ENCODE results near the gene TMEM156. TPM values are rescaled to one million over a fixed set of nuclear protein-coding genes. Genes with fewer than 3 reads are reported as not detected.
"Not testable (repeated sequence)": the region's sequence is repeated elsewhere in the genome, so short reads cannot be mapped to it uniquely, and the experiment has no call there.

Gene TMEM156
- total RNA-seq, 6 experiments from 2014 or later = 0.29 to 2.8 (median 1.2) TPM; not detected in 1

GRCh38 chr4:38968668-38969067 is 63.5 kb downstream of the TMEM156 start:
- no peaks in the 10 kb centered on the region for H3K27me3 ChIP-seq
- TF ChIP-seq CTCF (IDR thresholded peaks at IDR 0.05) (no peak), POLR2A (IDR thresholded peaks at IDR 0.05) (no peak)
- H3K27ac ChIP-seq = no peak overlapping the region
- DNase-seq = no peak
- intact Hi-C loops (cut with DNase I) = no loop called here
- no peaks in the 10 kb centered on the region for H3K9me3 ChIP-seq
- WGBS (ENCODE audit: insufficient coverage, low coverage, low lambda C conversion rate, missing lambda C conversion rate) = 23% methylated on average over 5 of the region's 5 CpGs
- H3K4me1 ChIP-seq = peaks cover 0 to 17% (median 5%) of the 10 kb centered on the region in 4 donors
- H3K36me3 ChIP-seq = no peaks in the 10 kb centered on the region
- ATAC-seq = peak in 3 of 4 donors; percentile 28 to 58 (median 33)
- H3K4me3 ChIP-seq = no peak overlapping the region

- DNase-seq (no peak), ATAC-seq (peak in 2 of 4 donors; percentile 34 to 44)
- Histone ChIP-seq H3K4me3 (no peak overlapping the region), H3K27ac (peak overlapping the region in 2 of 3 donors; percentile 13 to 74), H3K9me3 (no peaks in the 10 kb centered on the region), H3K4me1 (peaks cover 0 to 17% (median 5%) of the 10 kb centered on the region in 4 donors), H3K27me3 (no peaks in the 10 kb centered on the region), H3K36me3 (no peaks in the 10 kb centered on the region)
- WGBS (ENCODE audit: insufficient coverage, low coverage, low lambda C conversion rate, missing lambda C conversion rate) = 84% methylated on average over 7 of the region's 7 CpGs
- TF ChIP-seq POLR2A (IDR thresholded peaks at IDR 0.05) = peak; percentile 43
- TF ChIP-seq CTCF (IDR thresholded peaks at IDR 0.05) = no peak
- intact Hi-C loops (cut with DNase I) = no loop called here
These were observed 64.7 kb downstream of the TMEM156 start for GRCh38 chr4:38967260-38968095.

- no peak for TF ChIP-seq POLR2A (IDR thresholded peaks at IDR 0.05)
- no peak for TF ChIP-seq CTCF (IDR thresholded peaks at IDR 0.05)
- intact Hi-C loops (cut with DNase I) = no loop called here
- H3K27me3 ChIP-seq = no peaks in the 10 kb centered on the region
- H3K4me3 ChIP-seq = peak overlapping the region in 1 of 3 donors; percentile 22
- H3K4me1 ChIP-seq = peaks cover 0 to 17% (median 5%) of the 10 kb centered on the region in 4 donors
- ATAC-seq (peak; percentile 12 to 59 (median 50)), DNase-seq (no peak)
- H3K9me3 ChIP-seq = no peaks in the 10 kb centered on the region
- peak overlapping the region; percentile 54 to 74 (median 71) for H3K27ac ChIP-seq
- no peaks in the 10 kb centered on the region for H3K36me3 ChIP-seq
- 31% methylated on average over 3 of the region's 3 CpGs for WGBS (ENCODE audit: insufficient coverage, low coverage, low lambda C conversion rate, missing lambda C conversion rate)
These were observed 66.3 kb downstream of the TMEM156 start for GRCh38 chr4:38965866-38966265.

- DNase-seq (no peak), ATAC-seq (peak; percentile 70 to 83 (median 78))
- no peaks in the 10 kb centered on the region for H3K9me3 ChIP-seq
- H3K27ac ChIP-seq = peak overlapping the region; percentile 54 to 74 (median 71)
- H3K27me3 ChIP-seq = no peaks in the 10 kb centered on the region
- TF ChIP-seq CTCF (IDR thresholded peaks at IDR 0.05) (peak in 3 of 4 donors; percentile 7 to 78 (median 16)), POLR2A (IDR thresholded peaks at IDR 0.05) (peak; percentile 58)
- H3K4me1 ChIP-seq = peaks cover 0 to 17% (median 5%) of the 10 kb centered on the region in 4 donors
- H3K36me3 ChIP-seq = no peaks in the 10 kb centered on the region
- intact Hi-C loops (cut with DNase I) = no loop called here
- H3K4me3 ChIP-seq = peak overlapping the region in 1 of 3 donors; percentile 22
- WGBS (ENCODE audit: insufficient coverage, low coverage, low lambda C conversion rate, missing lambda C conversion rate) = 48% methylated on average over 10 of the region's 11 CpGs
These were observed 67.0 kb downstream of the TMEM156 start for GRCh38 chr4:38964942-38965775.

GRCh38 chr4:38959248-38959647 is 73.0 kb downstream of the TMEM156 start:
- H3K4me3 ChIP-seq; H3K4me1 ChIP-seq; H3K9me3 ChIP-seq; H3K27ac ChIP-seq; H3K36me3 ChIP-seq; ATAC-seq; intact Hi-C loops (cut with DNase I); H3K27me3 ChIP-seq; DNase-seq: not testable (repeated sequence)
- 94% methylated on average over 5 of the region's 5 CpGs for WGBS (ENCODE audit: insufficient coverage, low coverage, low lambda C conversion rate, missing lambda C conversion rate)

Data from right lobe of liver (tissue), 6 donors.